ENCODE results near the gene SAFB2.

The SAFB2 gene

GRCh38 chr19:5578097-5578846, 44.3 kb downstream of the SAFB2 start:
- DNase-seq = no peak

GRCh38 chr19:5575590-5575989, 47.0 kb downstream of the SAFB2 start:
- DNase-seq = no peak

- DNase-seq = no peak
These were observed 49.9 kb downstream of the SAFB2 start for GRCh38 chr19:5572556-5573286.

- no peak for DNase-seq
These were observed 50.8 kb downstream of the SAFB2 start for GRCh38 chr19:5571777-5572176.

GRCh38 chr19:5567970-5568407, 54.6 kb downstream of the SAFB2 start:
- DNase-seq = no peak

GRCh38 chr19:5567360-5567969, 55.1 kb downstream of the SAFB2 start, which contains the start of gene TINCR:
TINCR (minus strand) TSS chr19:5567953.
- no peak for DNase-seq

- DNase-seq = no peak
These were observed 57.6 kb downstream of the SAFB2 start for GRCh38 chr19:5564930-5565329.

GRCh38 chr19:5563935-5564612, 58.5 kb downstream of the SAFB2 start:
- DNase-seq = no peak

GRCh38 chr19:5563008-5563431, 59.6 kb downstream of the SAFB2 start:
- no peak for DNase-seq

- DNase-seq = no peak
These were observed 60.3 kb downstream of the SAFB2 start for GRCh38 chr19:5562280-5562679.

- no peak for DNase-seq
These were observed 61.0 kb downstream of the SAFB2 start for GRCh38 chr19:5561559-5561958.

GRCh38 chr19:5560156-5560555, 62.4 kb downstream of the SAFB2 start:
- no peak for DNase-seq

GRCh38 chr19:5559804-5560133, 62.8 kb downstream of the SAFB2 start:
- DNase-seq = no peak

GRCh38 chr19:5558101-5558621, 64.4 kb downstream of the SAFB2 start:
- no peak for DNase-seq

GRCh38 chr19:5557691-5558090, 64.9 kb downstream of the SAFB2 start:
- DNase-seq = no peak

- no peak for DNase-seq
These were observed 67.7 kb downstream of the SAFB2 start for GRCh38 chr19:5554828-5555227.

GRCh38 chr19:5553892-5554291, 68.7 kb downstream of the SAFB2 start:
- no peak for DNase-seq

- DNase-seq = no peak
These were observed 74.7 kb downstream of the SAFB2 start for GRCh38 chr19:5547881-5548280.

- DNase-seq = no peak
These were observed 76.6 kb downstream of the SAFB2 start for GRCh38 chr19:5545984-5546383.

- DNase-seq = no peak
These were observed 77.5 kb downstream of the SAFB2 start for GRCh38 chr19:5545051-5545450.

- DNase-seq = no peak
These were observed 79.9 kb downstream of the SAFB2 start for GRCh38 chr19:5542665-5543064.

- DNase-seq = no peak
These were observed 81.1 kb downstream of the SAFB2 start for GRCh38 chr19:5541456-5541855.

- DNase-seq = no peak
These were observed 82.4 kb downstream of the SAFB2 start for GRCh38 chr19:5540208-5540607.
